A549 (cell line): ENCODE data around the gene SEMA4D. TPM values are rescaled to one million over a fixed set of nuclear protein-coding genes. Genes with fewer than 3 reads are reported as not detected.

ENCODE experiments used
- ATAC-seq, 2 experiments: fragments of 200-7000 bp in 1 of 2; fragments of >200 bp in 1 of 2; cut with Nextera tagmentation in 1 of 2; cut with Tn5 transposase in 1 of 2; 3 replicates each; pipeline versions ENCODE4 v1.8.0 to v1.9.1; 2018 to 2020; ENCODE audit warnings: mild to moderate bottlenecking in 1 of 2, moderate library complexity in 1 of 2
- CTCF ChIA-PET: fragments of 300-600 bp; sonication (Branson Sonifier 250); formaldehyde crosslinking; extraction: SDS; loops from one replicate; lab custom pipeline; 2021; ENCODE audit warnings: antibody characterized with exemption, inconsistent platforms; lab: Yijun Ruan, JAX
- POLR2A ChIA-PET: fragments of 350-600 bp; formaldehyde crosslinking; extraction: SDS; loops from one replicate; lab custom pipeline; 2021; ENCODE audit warnings: antibody characterized with exemption, inconsistent platforms; lab: Yijun Ruan, JAX
- DNase-seq, 2 experiments: peaks; one replicate each; pipeline versions ENCODE4 v3.0.0 to v3.0.0-alpha.2; 2011 to 2016; ENCODE audit warnings: low read depth in 1 of 2, low spot score in 1 of 2
- FAIRE-seq: peaks from 2 replicates; lab custom pipeline; 2011; peaks lifted over from hg19 to GRCh38; lab: Jason Lieb, UNC
- H3K27ac ChIP-seq, 2 experiments: fragments of >200 bp; sonication (Bioruptor Twin); formaldehyde crosslinking; 3 replicates each; pipeline ENCODE4 v1.5.1; 2016 to 2017
- H3K4me1 ChIP-seq: fragments of >200 bp; sonication (Bioruptor Twin); formaldehyde crosslinking; 3 replicates; pipeline ENCODE4 v1.6.1; 2016
- H3K4me2 ChIP-seq: fragments of >200 bp; sonication (Bioruptor Twin); formaldehyde crosslinking; 3 replicates; pipeline ENCODE4 v1.6.1; 2016
- H3K4me3 ChIP-seq: fragments of >200 bp; sonication (Bioruptor Twin); formaldehyde crosslinking; 3 replicates; pipeline ENCODE4 v1.5.1; 2016
- H3K9me3 ChIP-seq: fragments of >200 bp; sonication (Bioruptor Twin); formaldehyde crosslinking; 3 replicates; pipeline ENCODE4 v1.6.1; 2016
- CBX8 ChIP-seq: fragments of 200-600 bp; sonication (generic); IDR thresholded peaks from 2 replicates; pipeline ENCODE4 v1.6.1; 2016
- CHD2 ChIP-seq: fragments of 150-350 bp; IDR thresholded peaks from 2 replicates; pipeline ENCODE4 v1.6.1; 2014; ENCODE audit warnings: low read length; ENCODE audit not compliant: partially characterized antibody
- ESRRA ChIP-seq: fragments of 150-350 bp; IDR thresholded peaks from 2 replicates; pipeline ENCODE4 v1.6.1; 2014; ENCODE audit warnings: mild to moderate bottlenecking, low read length, borderline replicate concordance
- FOSB ChIP-seq: fragments of 250-450 bp; sonication (Bioruptor Pico); IDR thresholded peaks from 2 replicates; pipeline ENCODE4 v1.5.0; 2020; ENCODE audit warnings: mild to moderate bottlenecking, moderate library complexity
- FOSL2 ChIP-seq, 2 experiments: fragments of 450-650 bp in 1 of 2; fragments of >200 bp in 1 of 2; sonication (Bioruptor Twin) in 1 of 2; formaldehyde crosslinking; IDR thresholded peaks; 2 replicates each; pipeline versions ENCODE4 v1.5.0 to v1.6.1; 2016 to 2020; ENCODE audit warnings: mild to moderate bottlenecking in 1 of 2, moderate library complexity in 1 of 2
- HDAC2 ChIP-seq: fragments of 200-600 bp; sonication (generic); IDR thresholded peaks from 2 replicates; pipeline ENCODE4 v1.6.1; 2016
- HEYL ChIP-seq: fragments of 250-450 bp; sonication (Bioruptor Pico); IDR thresholded peaks from 2 replicates; pipeline ENCODE4 v1.8.0; 2021; ENCODE audit warnings: mild to moderate bottlenecking, moderate library complexity
- HOXB5 ChIP-seq: fragments of 250-450 bp; sonication (Bioruptor Pico); IDR thresholded peaks from 2 replicates; pipeline ENCODE4 v1.5.0; 2020; ENCODE audit warnings: mild to moderate bottlenecking, moderate library complexity
- JUNB ChIP-seq: fragments of >200 bp; sonication (Bioruptor Twin); formaldehyde crosslinking; IDR thresholded peaks from 2 replicates; pipeline ENCODE4 v1.6.1; 2016
- KDM5A ChIP-seq: fragments of 200-600 bp; sonication (generic); IDR thresholded peaks from 2 replicates; pipeline ENCODE4 v1.6.1; 2016; ENCODE audit warnings: antibody characterized with exemption, mild to moderate bottlenecking
- MAZ ChIP-seq: fragments of 150-350 bp; IDR thresholded peaks from 2 replicates; pipeline ENCODE4 v1.6.1; 2014; ENCODE audit warnings: antibody characterized with exemption, low read depth, low read length, borderline replicate concordance
- NR3C1 ChIP-seq: fragments of >200 bp; sonication (Bioruptor Twin); formaldehyde crosslinking; IDR thresholded peaks from 3 replicates; pipeline ENCODE4 v1.6.1; 2017
- PHF8 ChIP-seq: fragments of 200-600 bp; sonication (generic); IDR thresholded peaks from 2 replicates; pipeline ENCODE4 v1.6.1; 2016; ENCODE audit warnings: low read depth, mild to moderate bottlenecking, antibody characterized with exemption, moderate library complexity, borderline replicate concordance
- POLR2A ChIP-seq: IDR thresholded peaks from 2 replicates; pipeline ENCODE4 v1.6.1; 2012; ENCODE audit warnings: mild to moderate bottlenecking, low read length
- RARB ChIP-seq: fragments of 250-450 bp; sonication (Bioruptor Pico); IDR thresholded peaks from 2 replicates; pipeline ENCODE4 v1.8.0; 2021; ENCODE audit warnings: mild to moderate bottlenecking, moderate library complexity
- RCOR1 ChIP-seq: fragments of 150-350 bp; IDR thresholded peaks from 2 replicates; pipeline ENCODE4 v1.6.1; 2014; ENCODE audit warnings: antibody characterized with exemption, low read length, low read depth
- RFX5 ChIP-seq: fragments of 450-650 bp; IDR thresholded peaks from 2 replicates; pipeline ENCODE4 v1.7.1; 2014; ENCODE audit warnings: antibody characterized with exemption, mild to moderate bottlenecking, moderate library complexity
- RNF2 ChIP-seq: fragments of 200-600 bp; sonication (generic); IDR thresholded peaks from 2 replicates; pipeline ENCODE4 v1.6.1; 2016; ENCODE audit warnings: low read depth, mild to moderate bottlenecking, antibody characterized with exemption, moderate library complexity, borderline replicate concordance
- SREBF2 ChIP-seq: fragments of 450-650 bp; IDR thresholded peaks from 2 replicates; pipeline ENCODE4 v1.6.1; 2014; ENCODE audit warnings: mild to moderate bottlenecking, moderate library complexity
- WGBS: methylation state at CpG from one replicate; pipeline ENCODE4 v1.1.6; 2017; ENCODE audit errors: missing lambda C conversion rate; 5-methylcytosine and 5-hydroxymethylcytosine counted together
- polyA plus RNA-seq, 4 experiments: library from polyadenylated mRNA; depleted of rRNA in 3 of 4; stranded (reverse); fragments of >200 nt; fragmentation: RNase III in 1 of 4; extraction: RNeasy Plus Mini Kit Qiagen cat#74134 plus additional on column Dnase treatment in 1 of 4; gene quantifications; 2 replicates in 3 of 4; 3 replicates in 1 of 4; pipeline ENCODE4 v1.2.3, GENCODE V29; 2011 to 2017
- TF ChIP-seq, protein P1 (sequence below): fragments of >200 bp; sonication (Bioruptor Twin); formaldehyde crosslinking; IDR thresholded peaks from 3 replicates; pipeline ENCODE4 v1.6.1; 2016
- TF ChIP-seq, protein P2 (sequence below): IDR thresholded peaks from 2 replicates; pipeline ENCODE4 v1.6.1; 2012

The SEMA4D gene
- polyA plus RNA-seq, 2 of the 4 experiments (the other 2 are of a cell fraction), result 5.3 to 7.2 TPM

DNA sequence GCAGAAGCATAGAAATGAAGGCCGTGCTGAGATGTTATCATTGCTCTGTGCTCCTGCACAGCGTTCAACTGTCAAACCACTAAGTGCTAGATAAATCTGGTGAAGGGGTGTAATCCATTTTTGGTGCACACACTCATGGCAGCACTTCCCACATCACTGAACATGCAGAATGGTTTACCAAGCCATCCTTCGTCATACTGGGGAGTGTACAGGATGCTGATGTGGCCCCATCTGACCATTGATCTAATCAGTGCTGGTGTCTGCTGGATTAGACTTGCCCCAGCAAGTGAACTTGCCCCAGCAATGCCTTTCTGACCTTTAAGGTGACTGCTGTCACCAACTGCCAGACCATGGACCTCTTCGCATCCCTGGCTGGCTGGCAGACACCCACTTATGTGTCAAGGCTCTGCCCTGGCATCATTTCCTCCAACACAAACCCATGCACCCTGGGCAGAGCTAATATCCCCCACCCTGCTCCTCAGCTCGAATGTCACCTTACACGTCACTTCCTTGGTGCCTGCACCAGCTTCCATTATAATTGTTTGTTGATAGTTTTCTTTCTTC is 4.2 kb upstream of the SEMA4D start:
- Histone ChIP-seq H3K4me2 (no peak overlapping the region), H3K27ac (no peak overlapping the region), H3K4me3 (no peak overlapping the region), H3K9me3 (no peaks in the 10 kb centered on the region), H3K4me1 (peaks cover 5% of the 10 kb centered on the region)
- no peak for ATAC-seq
- WGBS, result 50% methylated on average over 6 of the region's 6 CpGs
- no peak for FAIRE-seq
- no peak for DNase-seq
- CTCF ChIA-PET, result interaction anchor here (0.8 to 1.8 kb wide), 3 partner anchors 18 to 54 kb away, joined by 3 to 5 read pairs (median 5); no protein-coding TSS in a partner anchor
- POLR2A ChIA-PET, result no interaction called here
- TF ChIP-seq, protein P1, sequence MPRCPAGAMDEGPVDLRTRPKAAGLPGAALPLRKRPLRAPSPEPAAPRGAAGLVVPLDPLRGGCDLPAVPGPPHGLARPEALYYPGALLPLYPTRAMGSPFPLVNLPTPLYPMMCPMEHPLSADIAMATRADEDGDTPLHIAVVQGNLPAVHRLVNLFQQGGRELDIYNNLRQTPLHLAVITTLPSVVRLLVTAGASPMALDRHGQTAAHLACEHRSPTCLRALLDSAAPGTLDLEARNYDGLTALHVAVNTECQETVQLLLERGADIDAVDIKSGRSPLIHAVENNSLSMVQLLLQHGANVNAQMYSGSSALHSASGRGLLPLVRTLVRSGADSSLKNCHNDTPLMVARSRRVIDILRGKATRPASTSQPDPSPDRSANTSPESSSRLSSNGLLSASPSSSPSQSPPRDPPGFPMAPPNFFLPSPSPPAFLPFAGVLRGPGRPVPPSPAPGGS, result no peak
- TF ChIP-seq NR3C1 (no peak), RFX5 (no peak), SREBF2 (no peak), HDAC2 (no peak), ESRRA (no peak), FOSB (CRISPR knock-in tag) (no peak), FOSL2 (IDR thresholded peaks at IDR 0.05) (no peak), FOSL2 (CRISPR knock-in tag; IDR thresholded peaks at IDR 0.05) (no peak)

DNA sequence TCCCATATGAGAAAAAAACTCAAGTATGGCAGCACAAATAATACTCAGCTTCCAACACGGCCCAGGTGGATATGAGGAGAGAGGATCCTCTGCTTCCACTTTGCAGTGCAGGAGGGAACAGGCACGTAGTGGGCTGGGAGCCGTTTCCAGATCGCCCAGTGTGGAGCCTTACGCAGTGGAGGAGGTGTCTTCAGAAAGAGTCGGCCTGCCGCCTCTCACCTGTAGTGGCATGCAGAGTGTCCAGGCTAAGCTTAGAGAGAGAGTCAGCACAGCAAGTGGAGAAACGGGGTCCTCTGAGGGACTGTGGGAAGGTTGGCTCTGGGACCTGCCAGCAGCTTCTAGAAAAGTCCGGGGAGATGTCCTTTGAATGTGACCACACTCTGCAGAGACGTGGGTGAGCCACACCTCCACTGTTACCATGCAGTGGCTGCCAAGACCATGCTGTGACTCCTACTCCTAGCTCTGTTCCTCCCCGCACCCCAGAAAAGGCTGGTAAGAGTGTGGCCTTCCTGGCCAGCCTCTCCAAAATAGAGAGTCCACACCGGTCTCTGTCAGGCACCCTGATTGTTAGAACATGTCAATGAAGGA is 3.5 kb upstream of the SEMA4D start:
- no peaks in the 10 kb centered on the region for H3K9me3 ChIP-seq
- ATAC-seq (no peak), FAIRE-seq (no peak), DNase-seq (no peak)
- WGBS, result 70% methylated on average over 11 of the region's 12 CpGs
- H3K27ac ChIP-seq, result no peak overlapping the region
- ChIA-PET POLR2A (no interaction called here), CTCF (interaction anchor here (0.8 to 1.8 kb wide), 4 partner anchors 12 to 54 kb away, joined by 3 to 5 read pairs (median 4); no protein-coding TSS in a partner anchor)
- H3K4me2 ChIP-seq, result no peak overlapping the region
- TF ChIP-seq RARB (CRISPR knock-in tag) (no peak), HEYL (CRISPR knock-in tag) (no peak), FOSB (CRISPR knock-in tag) (no peak), RNF2 (no peak), POLR2A (no peak), CHD2 (no peak), MAZ (no peak), RCOR1 (no peak)
- H3K4me1 ChIP-seq, result peaks cover 10% of the 10 kb centered on the region
- H3K4me3 ChIP-seq, result no peak overlapping the region

DNA sequence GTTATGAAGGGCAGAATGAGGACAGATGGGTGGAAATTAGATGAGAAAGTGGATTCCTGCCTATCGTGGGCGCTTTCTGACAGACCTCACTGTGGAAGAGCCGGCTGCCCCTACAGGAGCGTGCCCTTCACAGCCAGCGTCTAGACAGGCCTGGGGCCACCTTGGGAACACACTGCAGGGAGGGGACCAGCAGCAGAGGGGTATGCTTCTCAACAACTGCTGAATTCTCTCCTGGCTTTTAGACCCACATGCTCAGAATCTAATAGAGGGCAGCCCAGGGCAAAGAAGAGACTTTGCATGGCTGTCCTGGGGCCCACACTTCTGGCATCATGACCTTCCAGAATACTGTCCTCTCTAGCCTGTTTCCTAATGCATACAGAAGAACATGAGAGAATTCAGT is 2.1 kb upstream of the SEMA4D start:
- 88% methylated on average over 5 of the region's 5 CpGs for whole genome bisulfite sequencing
- CTCF ChIA-PET, result interaction anchor here (1.3 to 1.5 kb wide), 2 partner anchors 11 to 50 kb away, joined by 3 to 4 read pairs; no protein-coding TSS in a partner anchor
- Histone ChIP-seq H3K4me3 (no peak overlapping the region), H3K4me1 (peaks cover 10% of the 10 kb centered on the region), H3K9me3 (no peaks in the 10 kb centered on the region), H3K4me2 (no peak overlapping the region), H3K27ac (no peak overlapping the region)
- no peak for DNase-seq
- POLR2A ChIA-PET, result no interaction called here
- no peak for ATAC-seq
- FAIRE-seq, result no peak
- no peak for TF ChIP-seq RCOR1
- TF ChIP-seq HOXB5 (CRISPR knock-in tag), result no peak
- TF ChIP-seq KDM5A, result no peak
- TF ChIP-seq JUNB, result no peak
- TF ChIP-seq CBX8, result no peak

DNA sequence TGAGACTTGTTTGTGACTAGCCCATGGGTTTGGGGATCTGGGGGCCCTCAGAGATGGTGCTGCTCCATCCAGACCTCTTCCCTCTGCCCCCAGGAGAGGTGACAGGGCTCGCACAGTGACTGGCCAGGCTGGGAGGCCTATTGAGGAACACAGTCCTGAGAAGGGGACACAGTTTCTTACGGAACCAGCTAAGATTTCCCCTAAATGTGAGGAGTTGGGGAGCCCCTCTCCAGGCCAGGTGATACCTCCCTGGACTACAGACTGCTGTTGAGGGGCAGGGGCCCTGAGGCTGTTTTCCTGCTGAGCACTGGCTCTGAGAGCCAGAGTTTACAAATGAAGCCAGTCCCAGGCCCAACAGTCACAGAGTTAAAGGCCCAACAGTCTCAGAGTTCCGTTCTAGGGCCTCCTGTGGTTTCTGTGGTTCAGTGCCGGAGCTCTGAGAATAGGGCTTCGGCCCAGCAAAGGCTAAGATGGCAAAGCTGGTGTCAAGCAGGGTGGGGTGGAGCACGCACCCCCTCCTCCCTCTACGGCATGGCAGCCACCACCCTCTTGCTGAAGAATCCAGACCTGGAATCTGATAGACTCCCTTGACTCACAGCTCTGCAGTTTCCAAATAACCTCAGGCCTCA is 1.1 kb upstream of the SEMA4D start:
- FAIRE-seq (no peak), DNase-seq (no peak), ATAC-seq (no peak)
- Histone ChIP-seq H3K4me2 (no peak overlapping the region; the same call in 2 of the 3 replicates), H3K4me3 (no peak overlapping the region), H3K27ac (peak overlapping the region in 1 of 2 experiments; percentile 87; a peak in 1 of 6 replicates), H3K4me1 (peaks cover 10% of the 10 kb centered on the region), H3K9me3 (no peaks in the 10 kb centered on the region)
- WGBS, result 85% methylated on average over 5 of the region's 7 CpGs
- POLR2A ChIA-PET, result no interaction called here
- TF ChIP-seq KDM5A (no peak), PHF8 (no peak)
- TF ChIP-seq, protein P1, result no peak
- TF ChIP-seq, protein P2, sequence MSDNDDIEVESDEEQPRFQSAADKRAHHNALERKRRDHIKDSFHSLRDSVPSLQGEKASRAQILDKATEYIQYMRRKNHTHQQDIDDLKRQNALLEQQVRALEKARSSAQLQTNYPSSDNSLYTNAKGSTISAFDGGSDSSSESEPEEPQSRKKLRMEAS, result no peak
- CTCF ChIA-PET, result no interaction called here
